Endothelial cell (in vitro differentiated cells): Measurements from ENCODE around the gene ABHD17B. TPM values are rescaled to one million over a fixed set of nuclear protein-coding genes. Genes with fewer than 3 reads are reported as not detected.
"Not testable (repeated sequence)": the region's sequence is repeated elsewhere in the genome, so short reads cannot be mapped to it uniquely, and the experiment has no call there.

Source experiments
- DNase-seq: peaks from one replicate; pipeline ENCODE4 v3.0.0; 2021; ENCODE audit warnings: low spot score
- H3K27ac Mint-ChIP-seq: one replicate; pipeline ENCODE4 v1.8.0; 2021; ENCODE audit warnings: mixed read lengths, inconsistent platforms; ENCODE audit not compliant: unreplicated experiment
- H3K27me3 Mint-ChIP-seq: one replicate; pipeline ENCODE4 v1.8.0; 2021; ENCODE audit warnings: mild to moderate bottlenecking, moderate library complexity, mixed read lengths, inconsistent platforms; ENCODE audit not compliant: unreplicated experiment
- H3K36me3 Mint-ChIP-seq: one replicate; pipeline ENCODE4 v1.8.0; 2021; ENCODE audit warnings: mild to moderate bottlenecking, low read depth, mixed read lengths, inconsistent platforms; ENCODE audit not compliant: unreplicated experiment
- H3K4me1 Mint-ChIP-seq: one replicate; pipeline ENCODE4 v1.8.0; 2021; ENCODE audit warnings: mild to moderate bottlenecking, mixed read lengths, inconsistent platforms; ENCODE audit not compliant: unreplicated experiment
- H3K4me3 Mint-ChIP-seq: one replicate; pipeline ENCODE4 v1.8.0; 2021; ENCODE audit warnings: mild to moderate bottlenecking, mixed read lengths, inconsistent platforms; ENCODE audit not compliant: unreplicated experiment
- H3K9me3 Mint-ChIP-seq: one replicate; pipeline ENCODE4 v1.8.0; 2021; ENCODE audit warnings: mixed read lengths, inconsistent platforms; ENCODE audit not compliant: unreplicated experiment
- CTCF ChIP-seq: fragments of 200-600 bp; sonication (generic); IDR thresholded peaks from one replicate; pipeline ENCODE4 v1.5.0; 2021; ENCODE audit warnings: antibody characterized with exemption; ENCODE audit not compliant: unreplicated experiment
- long read RNA-seq: library from polyadenylated mRNA; unstranded; transcript quantifications from one replicate; pipeline ENCODE4 v2.0.0, GENCODE V29; 2020; ENCODE audit not compliant: unreplicated experiment
- total RNA-seq: library from RNA; stranded (reverse); fragmentation: NEBNext Ultra II Directional; extraction: Animal tissue kit (Norgen Biotek cat#: 25700); gene quantifications from one replicate; pipeline ENCODE4 v1.2.1, GENCODE V29; 2021; ENCODE audit not compliant: unreplicated experiment

Gene ABHD17B
- total RNA-seq, result 32.6 TPM
- long read RNA-seq, transcript ABHD17B-201 (4 exons, 2,614 nt), result major isoform, 9 of 13 reads
- long read RNA-seq, partial matches to known transcripts, result 0 of 13 reads
- long read RNA-seq, other reads (novel, unspliced or antisense), result 4 of 13 reads

GRCh38 chr9:71911061-71911907, at the start of gene ABHD17B, which contains the start of gene C9orf85:
Gene ABHD17B, minus strand, starts transcription at chr9:71911193. Its CDS starts 36,113 bp downstream, at chr9:71875080.
Gene C9orf85, plus strand, starts transcription at chr9:71911639. Its CDS starts 96 bp downstream, at chr9:71911735.
- no peaks in the 10 kb centered on the region for H3K9me3 Mint-ChIP-seq
- H3K36me3 Mint-ChIP-seq, result peaks cover 6% of the 10 kb centered on the region
- peak; percentile 98 for DNase-seq
- no peak for TF ChIP-seq CTCF
- peak within 1 kb of the TSS; percentile 97 for H3K27ac Mint-ChIP-seq
- H3K27me3 Mint-ChIP-seq, result peaks cover 11% of the 10 kb centered on the region
- H3K4me1 Mint-ChIP-seq, result peaks cover 44% of the 10 kb centered on the region
- H3K4me3 Mint-ChIP-seq, result peak within 1 kb of the TSS; percentile 100

- TF ChIP-seq CTCF, result no peak
- no peak for DNase-seq
- H3K9me3 Mint-ChIP-seq, result no peaks in the 10 kb centered on the region
- H3K27me3 Mint-ChIP-seq, result no peaks in the 10 kb centered on the region
- H3K27ac Mint-ChIP-seq, result no peak overlapping the region
- H3K36me3 Mint-ChIP-seq, result peaks cover 9% of the 10 kb centered on the region
- no peak overlapping the region for H3K4me3 Mint-ChIP-seq
- no peaks in the 10 kb centered on the region for H3K4me1 Mint-ChIP-seq
These were observed 44.4 kb upstream of the ABHD17B start for GRCh38 chr9:71955300-71955915.

- not testable (repeated sequence) for H3K27me3 Mint-ChIP-seq, H3K4me1 Mint-ChIP-seq, DNase-seq, H3K9me3 Mint-ChIP-seq, H3K36me3 Mint-ChIP-seq, H3K4me3 Mint-ChIP-seq, H3K27ac Mint-ChIP-seq
These were observed 43.7 kb upstream of the ABHD17B start for GRCh38 chr9:71954652-71955051.

GRCh38 chr9:71944754-71945375, 33.9 kb upstream of the ABHD17B start:
- no peak overlapping the region for H3K4me3 Mint-ChIP-seq
- no peak overlapping the region for H3K27ac Mint-ChIP-seq
- no peak for DNase-seq
- no peaks in the 10 kb centered on the region for H3K27me3 Mint-ChIP-seq
- TF ChIP-seq CTCF, result no peak
- H3K36me3 Mint-ChIP-seq, result peaks cover 4% of the 10 kb centered on the region
- H3K4me1 Mint-ChIP-seq, result peaks cover 7% of the 10 kb centered on the region
- no peaks in the 10 kb centered on the region for H3K9me3 Mint-ChIP-seq

- Mint-ChIP-seq H3K27me3 (no peaks in the 10 kb centered on the region), H3K4me1 (no peaks in the 10 kb centered on the region), H3K27ac (no peak overlapping the region), H3K36me3 (no peaks in the 10 kb centered on the region), H3K4me3 (no peak overlapping the region), H3K9me3 (no peaks in the 10 kb centered on the region)
- no peak for TF ChIP-seq CTCF
- no peak for DNase-seq
These were observed 31.1 kb upstream of the ABHD17B start for GRCh38 chr9:71941998-71942567.
